Muscle of back (tissue), 10 donors: ENCODE data around the gene FAM135A. TPM values are rescaled to one million over a fixed set of nuclear protein-coding genes. Genes with fewer than 3 reads are reported as not detected.

Source experiments
- polyA plus RNA-seq, 10 donors: library from polyadenylated mRNA; unstranded; fragments of 120-200 nt; gene quantifications; one replicate each; pipeline ENCODE4 v1.2.1, GENCODE V29; 2013; ENCODE audit not compliant: insufficient read length in 10 of 10

The FAM135A gene
- polyA plus RNA-seq, 10 donors, result 13.8 to 23.3 (median 18.7) TPM

Other genes starting within 250 kb of the FAM135A start
- gene COL9A1, start 110.4 kb upstream of the FAM135A start, polyA plus RNA-seq, result 10 to 100 TPM in 1 of 10 donors, 1 to 10 TPM in 9; 3.2 to 10.3 (median 5.3) TPM
- gene SDHAF4, start 153.4 kb downstream of the FAM135A start, polyA plus RNA-seq, result 10 to 100 TPM; 13.4 to 17.4 (median 14.5) TPM